Suppressor macrophage treated with lipopolysaccharide for 1 hour (primary cell): Measurements from ENCODE around the gene CNOT9.

ENCODE experiments used
- DNase-seq, 3 donors: peaks; one replicate each; pipeline ENCODE4 v3.0.0-alpha.2; 2020 to 2022

CNOT9 gene

GRCh38 chr2:218578272-218578877, 9.7 kb downstream of the CNOT9 start:
- DNase-seq, result no peak

GRCh38 chr2:218582076-218582475, 13.4 kb downstream of the CNOT9 start:
- DNase-seq, result peak in 2 of 3 donors; percentile 37 to 45

GRCh38 chr2:218583983-218584850, 15.6 kb downstream of the CNOT9 start:
- peak in 1 of 3 donors; percentile 7 for DNase-seq

- no peak for DNase-seq
Measured at GRCh38 chr2:218585541-218585940, 16.9 kb downstream of the CNOT9 start.

GRCh38 chr2:218605432-218605831, 36.8 kb downstream of the CNOT9 start:
- DNase-seq, result no peak

- no peak for DNase-seq
Measured at GRCh38 chr2:218607436-218608115, 38.9 kb downstream of the CNOT9 start, which contains the start of gene PLCD4. Gene PLCD4 (plus strand): TSS chr2:218607899. CDS start chr2:218615740, 7,841 bp downstream.

- DNase-seq, result no peak
Measured at GRCh38 chr2:218615868-218616315, 47.3 kb downstream of the CNOT9 start.

- DNase-seq, result peak in 1 of 3 donors; percentile 6
Measured at GRCh38 chr2:218618102-218618860, 49.6 kb downstream of the CNOT9 start.

GRCh38 chr2:218621007-218621406, 52.4 kb downstream of the CNOT9 start:
- DNase-seq, result no peak

GRCh38 chr2:218622606-218623365, 54.1 kb downstream of the CNOT9 start:
- DNase-seq, result peak; percentile 34 to 44 (median 41)

GRCh38 chr2:218623366-218623705, 54.7 kb downstream of the CNOT9 start:
- DNase-seq, result peak in 2 of 3 donors; percentile 49 to 51

- DNase-seq, result no peak
Measured at GRCh38 chr2:218626369-218626768, 57.7 kb downstream of the CNOT9 start.

- no peak for DNase-seq
Measured at GRCh38 chr2:218627939-218628338, 59.3 kb downstream of the CNOT9 start.

GRCh38 chr2:218631837-218632236, 63.2 kb downstream of the CNOT9 start:
- no peak for DNase-seq

GRCh38 chr2:218635719-218636118, 67.1 kb downstream of the CNOT9 start:
- DNase-seq, result no peak

GRCh38 chr2:218638372-218638771, 69.7 kb downstream of the CNOT9 start:
- DNase-seq, result no peak

GRCh38 chr2:218642121-218642656, 73.5 kb downstream of the CNOT9 start:
- DNase-seq, result no peak

GRCh38 chr2:218642786-218643185, 74.1 kb downstream of the CNOT9 start:
- no peak for DNase-seq

GRCh38 chr2:218643751-218644310, 75.2 kb downstream of the CNOT9 start:
- no peak for DNase-seq

- no peak for DNase-seq
Measured at GRCh38 chr2:218644721-218645120, 76.1 kb downstream of the CNOT9 start.

GRCh38 chr2:218645126-218645525, 76.5 kb downstream of the CNOT9 start:
- DNase-seq, result no peak
